Activated CD4-positive, alpha-beta T cell treated with anti-CD3 and anti-CD28 coated beads for 48 hours (primary cell): ENCODE measurements around the gene ZXDC.

Experiments
- DNase-seq: peaks from one replicate; pipeline ENCODE4 v3.0.0-alpha.2; 2020

Gene ZXDC

GRCh38 chr3:126432361-126433104, 43.2 kb downstream of the ZXDC start:
- no peak for DNase-seq

GRCh38 chr3:126431103-126431534, 44.6 kb downstream of the ZXDC start:
- no peak for DNase-seq

- DNase-seq, result no peak
Measured at GRCh38 chr3:126424751-126425150, 50.9 kb downstream of the ZXDC start.

DNA sequence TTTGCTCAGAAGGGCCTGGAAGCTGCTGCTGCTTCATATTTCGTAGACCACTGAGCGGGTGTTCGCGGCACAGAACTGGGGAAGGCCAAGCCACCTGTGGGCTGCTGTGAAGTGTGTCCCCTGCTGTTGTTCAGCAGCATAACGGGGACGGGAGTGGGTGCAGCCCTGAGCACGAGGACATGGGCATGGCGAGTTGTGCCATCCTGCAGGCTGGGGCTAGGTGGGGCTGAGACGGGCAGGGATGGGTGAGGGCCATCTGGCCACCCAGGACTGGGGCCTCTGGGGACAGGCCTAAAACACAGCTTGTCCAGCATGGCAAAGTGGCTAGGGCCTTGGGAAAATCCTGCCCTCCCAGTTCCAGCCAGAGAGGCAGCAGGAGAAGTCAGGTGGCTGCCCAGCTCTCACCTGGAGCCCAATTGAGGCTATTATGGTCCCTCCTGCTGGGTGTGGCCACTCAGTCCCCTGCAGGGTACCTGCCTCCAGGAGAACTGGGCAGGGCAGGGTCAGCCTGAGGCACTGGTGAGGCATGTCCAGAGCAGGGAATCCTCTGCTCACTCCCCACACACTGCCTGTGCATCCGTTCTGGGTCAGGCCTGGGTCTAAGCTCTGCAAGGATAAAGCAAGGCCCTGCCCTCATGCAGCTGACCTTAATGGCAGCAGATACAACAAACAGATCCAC, 51.5 kb downstream of the ZXDC start:
- no peak for DNase-seq

GRCh38 chr3:126423191-126424038, 52.3 kb downstream of the ZXDC start:
- DNase-seq, result no peak

- DNase-seq, result no peak
Measured at GRCh38 chr3:126422571-126423091, 53.1 kb downstream of the ZXDC start.

- DNase-seq, result no peak
Measured at GRCh38 chr3:126422121-126422520, 53.6 kb downstream of the ZXDC start.

DNA sequence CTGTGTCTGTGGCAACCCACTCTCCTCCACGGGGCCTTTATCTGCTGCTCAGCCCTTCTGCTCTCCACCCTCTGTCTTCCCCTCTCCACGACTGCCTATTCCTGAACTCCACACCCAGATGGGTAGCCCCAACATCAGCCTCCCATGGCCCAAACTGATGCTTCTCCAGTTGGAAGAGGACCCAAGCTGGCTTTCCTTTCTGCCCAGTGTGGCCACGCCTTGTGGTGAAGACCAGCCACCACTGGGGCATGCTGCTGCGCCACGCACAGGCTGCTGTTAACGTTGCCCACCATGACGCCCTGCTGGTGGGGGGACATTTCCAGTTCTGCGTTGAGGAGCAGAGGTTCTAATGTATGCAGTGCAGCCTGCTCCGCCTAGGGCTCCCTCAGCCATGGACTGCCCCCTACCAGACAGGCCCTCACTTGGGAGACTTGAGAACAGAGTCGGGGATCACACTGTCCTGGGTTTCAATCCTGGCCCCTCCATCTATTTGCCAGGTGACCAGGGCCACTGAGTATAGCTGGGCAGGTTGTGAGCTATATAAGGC, 54.0 kb downstream of the ZXDC start:
- no peak for DNase-seq

DNA sequence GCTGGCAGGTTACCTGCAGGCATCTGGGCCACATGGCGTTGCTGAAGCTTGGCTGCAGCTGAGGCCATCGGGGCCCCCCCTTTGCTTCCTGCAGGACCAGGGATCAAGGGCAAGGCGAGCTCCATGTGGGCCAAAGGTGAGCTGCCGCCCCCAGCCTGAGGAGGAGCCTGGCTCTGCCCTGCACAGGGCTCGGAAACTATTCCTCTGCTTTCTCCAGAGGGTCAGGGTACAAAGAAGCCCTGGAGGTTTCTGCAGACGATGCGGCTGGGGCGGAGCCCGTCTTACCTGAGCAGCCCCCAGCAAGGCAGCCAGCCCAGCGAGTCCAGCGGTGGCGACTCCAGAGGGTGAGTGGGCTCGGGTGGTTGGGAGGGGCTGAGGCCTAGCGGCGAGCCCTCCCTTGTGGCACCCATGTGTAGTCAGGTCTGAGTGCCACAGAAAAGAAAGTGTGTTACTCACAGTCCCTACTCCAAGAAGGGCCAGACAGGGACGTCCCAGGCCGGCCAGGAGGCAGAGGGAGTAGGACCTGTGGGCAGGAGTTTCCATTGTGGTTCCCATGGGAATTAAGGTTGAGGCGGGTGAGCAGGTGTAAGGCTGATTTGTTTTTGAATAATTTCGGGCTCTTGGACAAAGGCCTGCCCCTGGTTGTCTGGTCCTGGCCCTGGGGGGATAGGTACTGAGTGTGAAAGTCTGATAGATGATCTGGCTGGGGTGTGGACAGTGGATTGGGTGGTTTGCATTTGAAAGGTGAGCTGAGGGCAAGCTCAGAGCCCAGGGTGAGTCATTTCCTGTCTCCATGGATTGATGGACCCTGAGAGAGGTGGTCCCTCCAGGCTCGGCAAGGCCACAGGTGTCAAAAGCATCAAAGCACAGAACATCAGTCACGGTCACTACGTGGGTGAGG, 55.6 kb downstream of the ZXDC start:
- no peak for DNase-seq

DNA sequence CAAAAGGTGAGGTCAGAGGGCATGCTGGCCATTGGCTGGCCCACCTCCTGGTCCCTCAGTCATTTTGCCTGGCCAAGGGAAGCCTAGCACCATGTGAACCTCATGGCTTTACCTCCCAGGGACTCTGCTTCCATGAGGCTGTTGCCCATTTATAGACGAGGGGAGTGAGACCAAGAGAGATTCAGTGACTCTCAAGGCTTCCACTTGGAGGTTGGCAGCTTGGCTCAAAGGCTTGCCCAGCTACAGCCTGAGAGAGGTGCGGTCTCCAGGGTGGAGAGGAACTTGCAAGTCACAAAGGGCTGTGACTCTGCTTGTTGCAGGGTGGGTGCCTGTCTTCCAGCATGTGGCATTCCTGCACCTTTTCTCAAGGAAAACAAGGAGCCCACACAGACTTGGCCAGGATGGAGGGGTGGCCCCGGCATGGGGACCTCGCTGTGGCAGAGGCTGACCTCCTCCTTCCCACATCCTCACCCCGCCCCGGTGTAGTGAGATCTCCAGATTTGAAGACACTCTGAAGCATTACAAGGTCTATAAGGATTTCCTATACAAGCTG, 56.5 kb downstream of the ZXDC start:
- no peak for DNase-seq

- DNase-seq, result no peak
Measured at GRCh38 chr3:126418661-126419131, 57.0 kb downstream of the ZXDC start.

DNA sequence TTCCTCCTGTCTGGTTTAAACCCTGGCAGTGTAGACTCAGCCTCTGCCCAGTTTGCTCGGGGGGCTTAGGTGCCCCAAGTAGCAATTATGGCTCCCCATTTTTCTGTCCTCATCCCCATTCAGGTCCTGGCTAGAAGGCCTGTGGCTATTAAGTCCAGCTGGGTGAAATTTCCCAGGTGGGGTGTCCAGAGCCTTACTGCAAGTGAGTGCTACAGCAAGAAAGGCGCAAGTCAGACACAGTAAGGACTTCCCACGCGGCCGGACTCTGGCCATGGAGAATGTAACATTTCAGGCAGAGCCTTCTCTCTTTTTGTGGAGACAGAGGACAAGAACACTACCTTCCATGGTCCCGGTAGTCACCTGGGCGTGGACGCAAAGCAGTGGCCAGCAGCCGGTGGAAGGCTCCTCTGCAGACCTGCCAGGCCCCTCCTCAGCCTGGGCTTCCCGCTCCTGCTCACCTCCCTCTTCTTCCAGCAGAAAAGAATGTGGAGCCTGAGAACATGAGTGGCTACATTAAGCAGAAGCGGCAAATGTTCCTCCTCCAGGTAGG, 57.6 kb downstream of the ZXDC start:
- no peak for DNase-seq

DNA sequence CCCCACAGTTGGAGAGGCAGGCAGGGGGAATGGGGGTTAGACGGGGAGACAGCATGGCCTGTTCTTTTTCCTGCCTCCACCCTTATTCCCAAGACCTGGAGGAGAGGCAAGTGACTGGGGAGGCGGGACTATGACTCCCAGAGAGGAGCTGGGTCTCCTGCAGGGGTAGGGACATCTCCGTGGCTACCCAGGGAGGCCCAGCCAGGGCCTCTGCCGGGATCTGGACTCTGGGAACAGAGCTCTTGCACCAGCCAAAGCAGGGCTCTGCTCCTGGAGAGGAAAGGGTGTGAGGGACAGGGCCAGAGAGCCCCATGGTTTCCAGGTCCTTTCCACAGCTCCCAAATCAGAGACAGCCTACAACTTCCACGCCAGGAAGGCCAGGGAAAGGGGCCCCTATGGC, 58.2 kb downstream of the ZXDC start:
- no peak for DNase-seq

- DNase-seq, result no peak
Measured at GRCh38 chr3:126416943-126417342, 58.7 kb downstream of the ZXDC start.

DNA sequence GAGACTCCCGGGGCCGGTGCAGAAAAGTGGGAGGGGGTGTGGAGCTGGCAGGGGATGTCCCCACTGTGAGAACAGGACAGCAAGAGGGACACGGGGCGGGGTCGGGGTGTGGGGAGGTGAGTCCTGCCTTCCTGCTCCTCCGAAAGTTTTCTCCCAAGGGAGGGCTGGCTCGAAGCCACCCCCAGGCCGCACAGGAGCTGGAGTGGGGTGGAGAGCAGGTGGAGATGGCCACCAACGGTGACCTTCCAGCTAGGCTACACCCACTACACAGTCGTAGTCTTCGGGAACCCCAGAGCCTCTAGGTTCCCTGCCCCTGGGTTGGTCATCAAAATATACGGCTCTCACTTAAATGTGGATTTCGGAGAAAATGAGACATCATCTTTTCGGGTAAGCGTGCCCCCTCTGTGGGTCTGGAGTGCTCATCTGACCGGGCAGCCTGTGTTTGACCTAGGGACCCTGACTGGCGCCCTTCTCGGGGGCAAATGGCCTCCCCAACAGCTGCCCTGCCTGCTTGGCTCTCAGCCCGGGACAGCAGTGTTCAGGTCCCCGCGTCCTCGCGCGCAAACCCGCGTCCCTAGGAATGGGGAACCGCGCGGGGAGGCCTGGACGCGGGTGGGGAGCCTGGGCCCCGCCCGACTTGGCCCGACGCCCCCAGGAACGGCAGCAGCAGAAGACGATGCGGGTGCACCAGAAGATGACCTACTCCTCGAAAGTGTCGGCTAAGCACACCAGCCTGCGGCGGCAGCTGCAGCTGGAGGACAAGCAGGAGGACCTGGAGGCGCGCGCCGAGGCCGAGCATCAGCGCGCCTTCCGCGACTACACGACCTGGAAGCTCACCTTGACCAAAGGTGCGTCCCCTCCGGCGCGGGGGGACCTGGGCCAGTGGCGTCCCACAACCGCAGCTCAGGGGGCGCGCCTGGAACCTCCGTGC, 59.8 kb downstream of the ZXDC start:
- no peak for DNase-seq

DNA sequence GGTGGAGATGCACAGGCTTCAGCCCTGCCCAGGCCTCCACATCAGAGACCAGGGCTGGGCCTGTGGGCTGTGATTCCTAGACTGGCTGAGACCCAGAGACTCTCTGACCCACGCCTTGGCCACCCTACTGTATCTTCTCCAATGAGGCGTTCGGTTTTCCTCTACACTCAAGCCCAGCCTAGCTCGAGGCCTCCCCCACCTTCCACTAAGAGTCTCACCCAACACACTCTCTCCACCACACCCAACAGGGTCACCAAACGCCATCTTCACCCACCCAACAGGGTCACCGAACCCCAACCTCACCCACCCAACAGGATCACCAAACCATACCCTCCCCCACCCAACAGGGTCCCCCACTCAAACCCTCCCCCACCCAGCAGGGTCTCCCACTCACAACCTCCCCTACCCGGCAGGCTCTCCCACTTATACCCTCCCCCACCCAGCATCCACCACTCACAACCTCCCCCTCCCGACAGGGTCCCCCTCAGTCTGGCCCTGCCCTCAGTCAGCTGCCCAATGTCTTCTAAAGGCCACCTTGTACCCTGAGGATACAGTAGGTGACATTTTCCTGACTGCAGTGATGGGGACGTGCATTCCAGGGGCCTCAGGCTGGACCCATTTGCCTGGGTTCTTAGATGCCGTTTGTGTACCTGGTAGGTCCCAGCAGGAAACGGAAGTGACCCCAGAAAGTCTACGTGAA, 60.6 kb downstream of the ZXDC start:
- no peak for DNase-seq

GRCh38 chr3:126414406-126414805, 61.3 kb downstream of the ZXDC start:
- DNase-seq, result no peak

DNA sequence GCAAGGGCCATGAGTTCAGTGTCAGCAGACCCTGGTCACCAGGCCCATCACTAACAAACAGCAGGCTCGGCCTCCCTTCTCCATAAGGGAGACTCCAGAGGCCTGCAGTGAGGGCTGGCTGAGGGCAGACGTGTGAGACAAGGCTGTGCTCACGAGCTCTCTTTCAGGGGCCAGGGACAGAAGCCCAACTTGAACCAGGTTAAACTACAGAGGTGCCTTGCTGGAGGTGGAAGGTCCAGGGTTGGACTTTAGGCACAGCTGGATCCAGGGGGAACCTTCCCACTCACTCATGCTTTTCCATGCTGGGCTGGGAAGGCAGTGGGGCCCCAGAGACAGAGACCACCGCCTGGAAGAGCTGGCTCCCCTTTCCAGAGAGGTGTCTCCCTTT, 62.0 kb downstream of the ZXDC start:
- no peak for DNase-seq
